PC-3 (cell line): ENCODE results near the gene MAK. TPM values are rescaled to one million over a fixed set of nuclear protein-coding genes. Genes with fewer than 3 reads are reported as not detected.

Experiments used
- ATAC-seq: fragments of 200-7000 bp; cut with Tn5 transposase; 2 replicates; pipeline ENCODE4 v1.9.1; 2020; ENCODE audit warnings: mild to moderate bottlenecking, moderate library complexity
- BruUV-seq: library from RNA; stranded (reverse); fragments of 400-500 nt; replicated peaks from 2 replicates; lab custom pipeline; 2021; lab: Mats Ljungman, UMichigan
- CTCF ChIA-PET: fragments of 300-600 bp; sonication (Branson Sonifier 250); formaldehyde crosslinking; loops from one replicate; lab custom pipeline; 2022; ENCODE audit warnings: antibody characterized with exemption; lab: Charles Lee
- POLR2A ChIA-PET: fragments of 300-600 bp; sonication (Branson Sonifier 250); formaldehyde crosslinking; loops from one replicate; lab custom pipeline; 2022; ENCODE audit warnings: antibody characterized with exemption; ENCODE audit not compliant: unreplicated experiment; lab: Charles Lee
- DNase-seq: peaks from one replicate; pipeline ENCODE4 v3.0.0-alpha.2; 2015
- H2AFZ ChIP-seq: fragments of 300-600 bp; sonication (generic); 2 replicates; pipeline ENCODE4 v1.6.0; 2016; ENCODE audit warnings: antibody characterized with exemption, low read length
- H3F3A ChIP-seq: fragments of 300-600 bp; sonication (generic); one replicate; pipeline ENCODE4 v1.6.0; 2017; ENCODE audit warnings: antibody characterized with exemption, low read length, control low read depth, mild to moderate bottlenecking; ENCODE audit not compliant: unreplicated experiment
- H3K27ac ChIP-seq: fragments of 300-600 bp; sonication (generic); 2 replicates; pipeline ENCODE4 v1.5.1; 2016; ENCODE audit warnings: mild to moderate bottlenecking, low read length
- H3K27me3 ChIP-seq: fragments of 300-600 bp; sonication (generic); 2 replicates; pipeline ENCODE4 v1.6.1; 2016; ENCODE audit warnings: low read length, mixed read lengths
- H3K36me3 ChIP-seq: fragments of 300-600 bp; sonication (generic); 2 replicates; pipeline ENCODE4 v1.6.1; 2016; ENCODE audit warnings: low read depth, mixed run types, low read length, mixed read lengths
- H3K4me1 ChIP-seq: fragments of 300-600 bp; sonication (generic); 2 replicates; pipeline ENCODE4 v1.5.1; 2016; ENCODE audit warnings: low read length; ENCODE audit not compliant: insufficient read depth
- H3K4me2 ChIP-seq: fragments of 300-600 bp; sonication (generic); 2 replicates; pipeline ENCODE4 v1.6.0; 2016; ENCODE audit warnings: low read length
- H3K4me3 ChIP-seq: fragments of 300-600 bp; sonication (generic); 2 replicates; pipeline ENCODE4 v1.5.1; 2016; ENCODE audit warnings: mild to moderate bottlenecking, low read length, mixed read lengths
- H3K79me2 ChIP-seq: fragments of 300-600 bp; sonication (generic); 2 replicates; pipeline ENCODE4 v1.6.1; 2017; ENCODE audit warnings: low read length, mixed read lengths
- H3K9ac ChIP-seq: fragments of 300-600 bp; sonication (generic); 2 replicates; pipeline ENCODE4 v1.6.0; 2016; ENCODE audit warnings: mild to moderate bottlenecking, low read length
- H3K9me2 ChIP-seq: fragments of 300-600 bp; sonication (generic); replicated peaks from 2 replicates; pipeline ENCODE4 v1.6.1; 2016; ENCODE audit warnings: mixed run types, low read length, mixed read lengths
- H3K9me3 ChIP-seq: fragments of 300-600 bp; sonication (generic); 2 replicates; pipeline ENCODE4 v1.6.1; 2016; ENCODE audit warnings: low read length, mixed read lengths
- H4K20me1 ChIP-seq: fragments of 300-600 bp; sonication (generic); 2 replicates; pipeline ENCODE4 v1.6.1; 2016; ENCODE audit warnings: low read length, mixed read lengths
- CTCF ChIP-seq: fragments of 300-600 bp; sonication (generic); conservative IDR thresholded peaks from 2 replicates; pipeline ENCODE4 v1.5.1; 2017; ENCODE audit warnings: antibody characterized with exemption, low read depth, mild to moderate bottlenecking, low read length
- EZH2 ChIP-seq: fragments of 300-600 bp; sonication (generic); IDR thresholded peaks from one replicate; pipeline ENCODE4 v1.6.1; 2017; ENCODE audit warnings: antibody characterized with exemption, mild to moderate bottlenecking, low read length; ENCODE audit not compliant: unreplicated experiment
- EZH2phosphoT487 ChIP-seq: fragments of 300-600 bp; sonication (generic); IDR thresholded peaks from 2 replicates; pipeline ENCODE4 v1.6.1; 2018; ENCODE audit warnings: mild to moderate bottlenecking, antibody characterized with exemption, low read length, borderline replicate concordance
- intact Hi-C: fragments of 100-400 bp; cut with micrococcal nuclease; formaldehyde crosslinking; loops from 2 replicates; pipeline ENCODE4 v1.9.0; 2023
- total RNA-seq: library from RNA; depleted of rRNA; stranded (reverse); fragments of >200 nt; gene quantifications from 2 replicates; pipeline ENCODE4 v1.2.3, GENCODE V29; 2014

Gene MAK
- total RNA-seq, 1 experiment from 2014 or later: 0.11 TPM

- Histone ChIP-seq H3K4me2 (no peak overlapping the region), H3K9me3 (no peaks in the 10 kb centered on the region), H4K20me1 (no peaks in the 10 kb centered on the region), H3K27ac (no peak overlapping the region), H3K79me2 (no peaks in the 10 kb centered on the region), H3K4me3 (no peak overlapping the region), H2AFZ (no peak overlapping the region), H3K27me3 (peaks cover 6% of the 10 kb centered on the region; the same call in 1 of the 2 replicates), H3F3A (no peaks in the 10 kb centered on the region), H3K9ac (no peak overlapping the region), H3K36me3 (no peaks in the 10 kb centered on the region), H3K9me2 (no peaks in the 10 kb centered on the region), H3K4me1 (peaks cover 6% of the 10 kb centered on the region; the same call in 1 of the 2 replicates)
- DNase-seq (no peak), ATAC-seq (no peak)
- BruUV-seq: no TSS peak
- ChIA-PET CTCF (no interaction called here), POLR2A (no interaction called here)
- TF ChIP-seq EZH2phosphoT487 (no peak), CTCF (no peak), EZH2 (no peak)
- intact Hi-C loops: no loop called here
These were observed 5.2 kb upstream of the MAK start for GRCh38 chr6:10843554-10843953.

GRCh38 chr6:10838794-10839333 lies 525 bp upstream of the MAK start:
- H3K36me3 ChIP-seq: no peaks in the 10 kb centered on the region
- H3K4me2 ChIP-seq: peak overlapping the region; percentile 92
- TF ChIP-seq EZH2 (no peak), CTCF (no peak), EZH2phosphoT487 (no peak)
- peak overlapping the region; percentile 80 for H3K4me3 ChIP-seq
- H3K9me2 ChIP-seq: no peaks in the 10 kb centered on the region
- POLR2A ChIA-PET: interaction anchor here (0.5 to 0.9 kb wide), 3 partner anchors 9 to 249 kb away, joined by 4 to 18 read pairs (median 4); no protein-coding TSS in a partner anchor
- peaks cover 15% of the 10 kb centered on the region; the same call in 1 of the 2 replicates for H3K27me3 ChIP-seq
- intact Hi-C loops: no loop called here
- H3K4me1 ChIP-seq: peaks cover 6% of the 10 kb centered on the region; the same call in 1 of the 2 replicates
- TSS peak; percentile 56 for BruUV-seq
- no peak overlapping the region for H3K9ac ChIP-seq
- H3K9me3 ChIP-seq: no peaks in the 10 kb centered on the region
- CTCF ChIA-PET: no interaction called here
- H3K27ac ChIP-seq: no peak overlapping the region
- H3K79me2 ChIP-seq: no peaks in the 10 kb centered on the region
- ATAC-seq: peak; percentile 21
- peak overlapping the region; percentile 86 for H2AFZ ChIP-seq
- no peaks in the 10 kb centered on the region for H4K20me1 ChIP-seq
- no peak for DNase-seq
- no peaks in the 10 kb centered on the region for H3F3A ChIP-seq

GRCh38 chr6:10837622-10837994 lies 731 bp downstream of the MAK start:
- Histone ChIP-seq H3K4me3 (peak overlapping the region; percentile 80), H3F3A (no peaks in the 10 kb centered on the region), H3K4me1 (peaks cover 6% of the 10 kb centered on the region; the same call in 1 of the 2 replicates), H3K9me2 (no peaks in the 10 kb centered on the region), H3K36me3 (no peaks in the 10 kb centered on the region), H2AFZ (peak overlapping the region; percentile 86), H3K4me2 (peak overlapping the region; percentile 92), H3K79me2 (no peaks in the 10 kb centered on the region), H3K9ac (peak overlapping the region; percentile 45), H3K27ac (no peak overlapping the region), H3K9me3 (no peaks in the 10 kb centered on the region), H4K20me1 (no peaks in the 10 kb centered on the region), H3K27me3 (peaks cover 15% of the 10 kb centered on the region; the same call in 1 of the 2 replicates)
- intact Hi-C loops: no loop called here
- ChIA-PET CTCF (no interaction called here), POLR2A (no interaction called here)
- ATAC-seq (peak; percentile 21), DNase-seq (peak; percentile 6)
- TSS peak; percentile 49 for BruUV-seq
- TF ChIP-seq CTCF (no peak), EZH2 (no peak), EZH2phosphoT487 (no peak)
